PC-9 (cell line): ENCODE results near the gene SORBS2.

Source experiments
- CTCF ChIP-seq: fragments of 200-600 bp; sonication (generic); conservative IDR thresholded peaks from 2 replicates; pipeline ENCODE4 v1.6.1; 2017; ENCODE audit warnings: mixed run types, antibody characterized with exemption, mild to moderate bottlenecking, moderate library complexity
- EZH2 ChIP-seq: fragments of 200-600 bp; sonication (generic); IDR thresholded peaks from 2 replicates; pipeline ENCODE4 v1.8.0; 2017; ENCODE audit warnings: antibody characterized with exemption, low read depth

- TF ChIP-seq CTCF = no peak
- TF ChIP-seq EZH2 = no peak
These were observed 9.0 kb downstream of the SORBS2 start for GRCh38 chr4:185803022-185803421.
